ENCODE data around the gene RTP2.

- TF ChIP-seq, protein P1, sequence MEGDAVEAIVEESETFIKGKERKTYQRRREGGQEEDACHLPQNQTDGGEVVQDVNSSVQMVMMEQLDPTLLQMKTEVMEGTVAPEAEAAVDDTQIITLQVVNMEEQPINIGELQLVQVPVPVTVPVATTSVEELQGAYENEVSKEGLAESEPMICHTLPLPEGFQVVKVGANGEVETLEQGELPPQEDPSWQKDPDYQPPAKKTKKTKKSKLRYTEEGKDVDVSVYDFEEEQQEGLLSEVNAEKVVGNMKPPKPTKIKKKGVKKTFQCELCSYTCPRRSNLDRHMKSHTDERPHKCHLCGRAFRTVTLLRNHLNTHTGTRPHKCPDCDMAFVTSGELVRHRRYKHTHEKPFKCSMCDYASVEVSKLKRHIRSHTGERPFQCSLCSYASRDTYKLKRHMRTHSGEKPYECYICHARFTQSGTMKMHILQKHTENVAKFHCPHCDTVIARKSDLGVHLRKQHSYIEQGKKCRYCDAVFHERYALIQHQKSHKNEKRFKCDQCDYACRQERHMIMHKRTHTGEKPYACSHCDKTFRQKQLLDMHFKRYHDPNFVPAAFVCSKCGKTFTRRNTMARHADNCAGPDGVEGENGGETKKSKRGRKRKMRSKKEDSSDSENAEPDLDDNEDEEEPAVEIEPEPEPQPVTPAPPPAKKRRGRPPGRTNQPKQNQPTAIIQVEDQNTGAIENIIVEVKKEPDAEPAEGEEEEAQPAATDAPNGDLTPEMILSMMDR (IDR thresholded peaks at IDR 0.05; ENCODE audit: extremely low read depth in 1 of 2, insufficient read depth in 1 of 2, low read depth in 1 of 2, low read length in 2 of 2) = no peak
- no peak for TF ChIP-seq POLR2A (IDR thresholded peaks at IDR 0.05; ENCODE audit: low read depth, low read length)
- no peak for TF ChIP-seq POLR2AphosphoS5 (IDR thresholded peaks at IDR 0.05; ENCODE audit: insufficient read depth, low read depth, low read length)
- no peak for TF ChIP-seq EZH2 (IDR thresholded peaks at IDR 0.05; ENCODE audit: borderline replicate concordance, low read depth, low read length, severe bottlenecking)
- TF ChIP-seq FOS (IDR thresholded peaks at IDR 0.05; ENCODE audit: borderline replicate concordance, insufficient read depth, low read length) = no peak
- no peak for TF ChIP-seq MAX (IDR thresholded peaks at IDR 0.05; ENCODE audit: insufficient read depth, insufficient read length)
These were observed at the start of gene RTP2 for GRCh38 chr3:187702507-187703033.
